Ovary (tissue), 3 donors: ENCODE data around the gene GPC6.

Experiments
- POLR2A ChIP-seq: fragments of 450-650 bp; IDR thresholded peaks from one replicate; pipeline ENCODE4 v1.6.1; 2017; ENCODE audit warnings: antibody characterized with exemption, mild to moderate bottlenecking, moderate library complexity
- TF ChIP-seq, protein P1 (sequence below), 3 donors: fragments of 450-650 bp in 2 of 3; fragments of 200-600 bp in 1 of 3; IDR thresholded peaks; one replicate each; pipeline versions ENCODE4 v1.5.1 to v1.8.0; 2016 to 2022; ENCODE audit warnings: antibody characterized with exemption in 3 of 3, mild to moderate bottlenecking in 1 of 3
- donor health status: DM: no; HTN: no; CAD: no.

GRCh38 chr13:93455861-93456260 is 229.3 kb downstream of the GPC6 start:
- no peak for TF ChIP-seq POLR2A
- TF ChIP-seq, protein P1, sequence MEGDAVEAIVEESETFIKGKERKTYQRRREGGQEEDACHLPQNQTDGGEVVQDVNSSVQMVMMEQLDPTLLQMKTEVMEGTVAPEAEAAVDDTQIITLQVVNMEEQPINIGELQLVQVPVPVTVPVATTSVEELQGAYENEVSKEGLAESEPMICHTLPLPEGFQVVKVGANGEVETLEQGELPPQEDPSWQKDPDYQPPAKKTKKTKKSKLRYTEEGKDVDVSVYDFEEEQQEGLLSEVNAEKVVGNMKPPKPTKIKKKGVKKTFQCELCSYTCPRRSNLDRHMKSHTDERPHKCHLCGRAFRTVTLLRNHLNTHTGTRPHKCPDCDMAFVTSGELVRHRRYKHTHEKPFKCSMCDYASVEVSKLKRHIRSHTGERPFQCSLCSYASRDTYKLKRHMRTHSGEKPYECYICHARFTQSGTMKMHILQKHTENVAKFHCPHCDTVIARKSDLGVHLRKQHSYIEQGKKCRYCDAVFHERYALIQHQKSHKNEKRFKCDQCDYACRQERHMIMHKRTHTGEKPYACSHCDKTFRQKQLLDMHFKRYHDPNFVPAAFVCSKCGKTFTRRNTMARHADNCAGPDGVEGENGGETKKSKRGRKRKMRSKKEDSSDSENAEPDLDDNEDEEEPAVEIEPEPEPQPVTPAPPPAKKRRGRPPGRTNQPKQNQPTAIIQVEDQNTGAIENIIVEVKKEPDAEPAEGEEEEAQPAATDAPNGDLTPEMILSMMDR (IDR thresholded peaks at IDR 0.05) = no peak
